K562 (cell line): ENCODE data around the gene ZBTB26. TPM values are rescaled to one million over a fixed set of nuclear protein-coding genes. Genes with fewer than 3 reads are reported as not detected.

ENCODE experiments used
- HDAC2 ChIP-seq: fragments of 450-650 bp; IDR thresholded peaks from 2 replicates; pipeline ENCODE4 v1.6.1; 2016; ENCODE audit warnings: mild to moderate bottlenecking
- HMG20A ChIP-seq: fragments of 450-650 bp; formaldehyde crosslinking; conservative IDR thresholded peaks from 2 replicates; pipeline ENCODE4 v1.4.0; 2020; ENCODE audit warnings: mild to moderate bottlenecking, mixed read lengths
- HOMEZ ChIP-seq: fragments of 250-450 bp; sonication (Bioruptor Pico); IDR thresholded peaks from 2 replicates; pipeline ENCODE4 v1.4.0; 2020; ENCODE audit warnings: mild to moderate bottlenecking, moderate library complexity
- MLLT1 ChIP-seq, 2 experiments: fragments of 450-650 bp; IDR thresholded peaks; 2 replicates each; pipeline ENCODE4 v1.6.1; 2016
- MTA1 ChIP-seq: fragments of 450-650 bp; IDR thresholded peaks from 2 replicates; pipeline ENCODE4 v1.6.1; 2017; ENCODE audit warnings: borderline replicate concordance
- NR2F6 ChIP-seq: fragments of 450-650 bp; formaldehyde crosslinking; IDR thresholded peaks from 2 replicates; pipeline ENCODE4 v1.4.0; 2020; ENCODE audit warnings: mild to moderate bottlenecking
- SNRNP70 ChIP-seq: fragments of 200-400 bp; formaldehyde crosslinking; optimal IDR thresholded peaks from 2 replicates; pipeline ENCODE3; 2017; ENCODE audit warnings: low read depth, low read length
- polyA plus RNA-seq, 8 experiments: library from polyadenylated mRNA; depleted of rRNA in 4 of 8; stranded (reverse) in 5 of 8; unstranded in 3 of 8; fragments of >200 nt; fragmentation: Nextera tagmentation in 2 of 8; fragmentation: Illumina TruSeq in 1 of 8; extraction: Ambion mirVana in 2 of 8; extraction: Trizol in 1 of 8; gene quantifications; 2 replicates each; pipeline versions ENCODE4 v1.2.1 to v1.2.3, GENCODE V29; 2011 to 2014; ENCODE audit warnings: inconsistent platforms in 1 of 8, missing spikeins in 1 of 8
- total RNA-seq, 7 experiments: library from RNA; depleted of rRNA in 6 of 7; stranded (reverse); fragments of >200 nt in 6 of 7; fragmentation: Illumina TruSeq in 2 of 7; extraction: Trizol in 2 of 7; gene quantifications; 2 replicates each; pipeline versions ENCODE4 v1.2.1 to v1.2.3, GENCODE V29; 2011 to 2021; ENCODE audit warnings: low replicate concordance in 1 of 7
- TF ChIP-seq, protein P1 (sequence below), 2 experiments: fragments of 150-350 bp in 1 of 2; IDR thresholded peaks; 2 replicates each; pipeline ENCODE4 v1.6.1; 2012 to 2016; ENCODE audit warnings: low read depth in 2 of 2, low read length in 2 of 2, mild to moderate bottlenecking in 1 of 2, moderate library complexity in 1 of 2
- TF ChIP-seq, protein P2 (sequence below): sonication (generic); formaldehyde crosslinking; IDR thresholded peaks from 2 replicates; pipeline ENCODE4 v1.8.1; 2023; ENCODE audit warnings: mild to moderate bottlenecking, missing genetic modification reagents
- TF ChIP-seq, protein P3 (sequence below): sonication (generic); formaldehyde crosslinking; IDR thresholded peaks from 2 replicates; pipeline ENCODE4 v1.8.0; 2023; ENCODE audit warnings: missing genetic modification reagents, mild to moderate bottlenecking, borderline replicate concordance

Gene ZBTB26
- total and polyA plus RNA-seq, 9 of the 15 experiments (the other 6 are each of a cell fraction or from before 2014, with no cell fraction given), result 2.4 to 20.7 (median 5.0) TPM

DNA sequence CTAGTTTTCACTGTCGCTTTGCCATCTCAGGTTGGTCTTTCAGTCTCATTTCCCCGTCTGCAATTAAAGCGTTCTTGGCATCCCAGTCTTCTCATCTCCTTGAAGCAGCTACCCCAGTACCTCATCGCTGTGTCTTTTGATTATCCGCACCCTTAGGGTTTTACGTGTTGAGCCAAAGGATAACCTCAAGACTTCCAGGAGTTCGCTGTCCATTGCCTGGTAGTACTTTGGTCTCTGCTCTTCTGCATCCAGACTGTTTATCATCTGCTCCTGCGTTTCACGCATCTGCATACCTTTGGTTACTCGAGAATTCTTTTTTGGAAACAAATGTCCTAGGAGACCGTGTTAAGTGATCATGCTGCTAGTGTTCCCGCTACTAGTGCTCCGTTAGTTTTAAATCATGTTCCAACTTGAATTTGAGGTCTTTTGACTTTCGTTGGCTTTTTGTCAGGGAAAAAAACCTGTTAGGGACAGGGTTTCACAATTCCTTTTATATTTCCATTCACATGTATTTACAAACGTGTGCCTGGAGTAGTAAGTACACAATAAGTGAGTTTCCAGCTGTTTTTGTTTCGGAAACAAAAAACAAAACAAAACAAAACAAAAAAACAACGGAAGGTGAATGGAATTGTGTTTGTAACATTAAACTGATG lies 10.4 kb upstream of the ZBTB26 start (continued):
- TF ChIP-seq, protein P1, sequence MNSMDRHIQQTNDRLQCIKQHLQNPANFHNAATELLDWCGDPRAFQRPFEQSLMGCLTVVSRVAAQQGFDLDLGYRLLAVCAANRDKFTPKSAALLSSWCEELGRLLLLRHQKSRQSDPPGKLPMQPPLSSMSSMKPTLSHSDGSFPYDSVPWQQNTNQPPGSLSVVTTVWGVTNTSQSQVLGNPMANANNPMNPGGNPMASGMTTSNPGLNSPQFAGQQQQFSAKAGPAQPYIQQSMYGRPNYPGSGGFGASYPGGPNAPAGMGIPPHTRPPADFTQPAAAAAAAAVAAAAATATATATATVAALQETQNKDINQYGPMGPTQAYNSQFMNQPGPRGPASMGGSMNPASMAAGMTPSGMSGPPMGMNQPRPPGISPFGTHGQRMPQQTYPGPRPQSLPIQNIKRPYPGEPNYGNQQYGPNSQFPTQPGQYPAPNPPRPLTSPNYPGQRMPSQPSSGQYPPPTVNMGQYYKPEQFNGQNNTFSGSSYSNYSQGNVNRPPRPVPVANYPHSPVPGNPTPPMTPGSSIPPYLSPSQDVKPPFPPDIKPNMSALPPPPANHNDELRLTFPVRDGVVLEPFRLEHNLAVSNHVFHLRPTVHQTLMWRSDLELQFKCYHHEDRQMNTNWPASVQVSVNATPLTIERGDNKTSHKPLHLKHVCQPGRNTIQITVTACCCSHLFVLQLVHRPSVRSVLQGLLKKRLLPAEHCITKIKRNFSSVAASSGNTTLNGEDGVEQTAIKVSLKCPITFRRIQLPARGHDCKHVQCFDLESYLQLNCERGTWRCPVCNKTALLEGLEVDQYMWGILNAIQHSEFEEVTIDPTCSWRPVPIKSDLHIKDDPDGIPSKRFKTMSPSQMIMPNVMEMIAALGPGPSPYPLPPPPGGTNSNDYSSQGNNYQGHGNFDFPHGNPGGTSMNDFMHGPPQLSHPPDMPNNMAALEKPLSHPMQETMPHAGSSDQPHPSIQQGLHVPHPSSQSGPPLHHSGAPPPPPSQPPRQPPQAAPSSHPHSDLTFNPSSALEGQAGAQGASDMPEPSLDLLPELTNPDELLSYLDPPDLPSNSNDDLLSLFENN (IDR thresholded peaks at IDR 0.05; ENCODE audit: low read depth in 2 of 2, low read length in 2 of 2), result no peak
- TF ChIP-seq HOMEZ (CRISPR knock-in tag) (no peak), MTA1 (no peak), MLLT1 (IDR thresholded peaks at IDR 0.05) (peak in 1 of 2 experiments; percentile 36; a peak in 1 of 4 replicates), NR2F6 (CRISPR knock-in tag) (no peak), SNRNP70 (no peak), HMG20A (CRISPR knock-in tag) (no peak), HDAC2 (peak; percentile 27; the same call in 1 of the 2 replicates)
- TF ChIP-seq, protein P2, sequence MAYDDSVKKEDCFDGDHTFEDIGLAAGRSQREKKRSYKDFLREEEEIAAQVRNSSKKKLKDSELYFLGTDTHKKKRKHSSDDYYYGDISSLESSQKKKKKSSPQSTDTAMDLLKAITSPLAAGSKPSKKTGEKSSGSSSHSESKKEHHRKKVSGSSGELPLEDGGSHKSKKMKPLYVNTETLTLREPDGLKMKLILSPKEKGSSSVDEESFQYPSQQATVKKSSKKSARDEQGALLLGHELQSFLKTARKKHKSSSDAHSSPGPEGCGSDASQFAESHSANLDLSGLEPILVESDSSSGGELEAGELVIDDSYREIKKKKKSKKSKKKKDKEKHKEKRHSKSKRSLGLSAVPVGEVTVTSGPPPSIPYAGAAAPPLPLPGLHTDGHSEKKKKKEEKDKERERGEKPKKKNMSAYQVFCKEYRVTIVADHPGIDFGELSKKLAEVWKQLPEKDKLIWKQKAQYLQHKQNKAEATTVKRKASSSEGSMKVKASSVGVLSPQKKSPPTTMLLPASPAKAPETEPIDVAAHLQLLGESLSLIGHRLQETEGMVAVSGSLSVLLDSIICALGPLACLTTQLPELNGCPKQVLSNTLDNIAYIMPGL (CRISPR knock-in tag), result no peak
- TF ChIP-seq, protein P3, sequence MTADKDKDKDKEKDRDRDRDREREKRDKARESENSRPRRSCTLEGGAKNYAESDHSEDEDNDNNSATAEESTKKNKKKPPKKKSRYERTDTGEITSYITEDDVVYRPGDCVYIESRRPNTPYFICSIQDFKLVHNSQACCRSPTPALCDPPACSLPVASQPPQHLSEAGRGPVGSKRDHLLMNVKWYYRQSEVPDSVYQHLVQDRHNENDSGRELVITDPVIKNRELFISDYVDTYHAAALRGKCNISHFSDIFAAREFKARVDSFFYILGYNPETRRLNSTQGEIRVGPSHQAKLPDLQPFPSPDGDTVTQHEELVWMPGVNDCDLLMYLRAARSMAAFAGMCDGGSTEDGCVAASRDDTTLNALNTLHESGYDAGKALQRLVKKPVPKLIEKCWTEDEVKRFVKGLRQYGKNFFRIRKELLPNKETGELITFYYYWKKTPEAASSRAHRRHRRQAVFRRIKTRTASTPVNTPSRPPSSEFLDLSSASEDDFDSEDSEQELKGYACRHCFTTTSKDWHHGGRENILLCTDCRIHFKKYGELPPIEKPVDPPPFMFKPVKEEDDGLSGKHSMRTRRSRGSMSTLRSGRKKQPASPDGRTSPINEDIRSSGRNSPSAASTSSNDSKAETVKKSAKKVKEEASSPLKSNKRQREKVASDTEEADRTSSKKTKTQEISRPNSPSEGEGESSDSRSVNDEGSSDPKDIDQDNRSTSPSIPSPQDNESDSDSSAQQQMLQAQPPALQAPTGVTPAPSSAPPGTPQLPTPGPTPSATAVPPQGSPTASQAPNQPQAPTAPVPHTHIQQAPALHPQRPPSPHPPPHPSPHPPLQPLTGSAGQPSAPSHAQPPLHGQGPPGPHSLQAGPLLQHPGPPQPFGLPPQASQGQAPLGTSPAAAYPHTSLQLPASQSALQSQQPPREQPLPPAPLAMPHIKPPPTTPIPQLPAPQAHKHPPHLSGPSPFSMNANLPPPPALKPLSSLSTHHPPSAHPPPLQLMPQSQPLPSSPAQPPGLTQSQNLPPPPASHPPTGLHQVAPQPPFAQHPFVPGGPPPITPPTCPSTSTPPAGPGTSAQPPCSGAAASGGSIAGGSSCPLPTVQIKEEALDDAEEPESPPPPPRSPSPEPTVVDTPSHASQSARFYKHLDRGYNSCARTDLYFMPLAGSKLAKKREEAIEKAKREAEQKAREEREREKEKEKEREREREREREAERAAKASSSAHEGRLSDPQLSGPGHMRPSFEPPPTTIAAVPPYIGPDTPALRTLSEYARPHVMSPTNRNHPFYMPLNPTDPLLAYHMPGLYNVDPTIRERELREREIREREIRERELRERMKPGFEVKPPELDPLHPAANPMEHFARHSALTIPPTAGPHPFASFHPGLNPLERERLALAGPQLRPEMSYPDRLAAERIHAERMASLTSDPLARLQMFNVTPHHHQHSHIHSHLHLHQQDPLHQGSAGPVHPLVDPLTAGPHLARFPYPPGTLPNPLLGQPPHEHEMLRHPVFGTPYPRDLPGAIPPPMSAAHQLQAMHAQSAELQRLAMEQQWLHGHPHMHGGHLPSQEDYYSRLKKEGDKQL (CRISPR knock-in tag), result no peak
